Testis (tissue), 2 donors: ENCODE measurements around the gene MEOX1.

Source experiments
- CTCF ChIP-seq, 3 experiments: fragments of 450-650 bp in 2 of 3; fragments of 200-600 bp in 1 of 3; sonication (generic) in 1 of 3; IDR thresholded peaks; one replicate each; pipeline ENCODE4 v1.5.1; 2016 to 2019; ENCODE audit warnings: antibody characterized with exemption in 3 of 3, mild to moderate bottlenecking in 2 of 3, moderate library complexity in 1 of 3
- POLR2A ChIP-seq: fragments of 450-650 bp; IDR thresholded peaks from one replicate; pipeline ENCODE4 v1.6.1; 2017; ENCODE audit warnings: antibody characterized with exemption, mild to moderate bottlenecking, moderate library complexity

- TF ChIP-seq CTCF (IDR thresholded peaks at IDR 0.05) = no peak
- TF ChIP-seq POLR2A = no peak
These were observed 2.8 kb downstream of the MEOX1 start for GRCh38 chr17:43658900-43659299.
